ENCODE data around the gene OPN5.

Gene OPN5

DNA sequence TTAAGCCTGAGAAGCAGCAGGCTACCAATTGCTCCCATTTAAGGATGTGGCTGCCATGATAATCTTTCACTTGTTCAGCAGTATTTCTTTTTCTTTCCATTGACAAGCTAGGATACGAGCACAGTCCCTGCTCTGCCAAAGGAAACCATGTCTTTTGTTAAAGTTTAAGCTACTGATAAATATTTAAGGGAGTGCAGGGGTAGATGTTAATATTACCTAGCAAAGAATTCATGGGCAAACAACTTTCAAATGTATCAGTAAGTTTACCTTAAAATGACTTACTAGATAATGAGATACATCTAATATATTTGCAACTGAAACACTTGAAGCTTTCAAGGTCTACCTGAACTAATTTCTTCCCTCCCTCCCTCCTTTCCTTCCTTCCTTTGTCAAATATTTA, 77.3 kb downstream of the OPN5 start:
- DNase-seq (no peak), ATAC-seq (no peak)

DNA sequence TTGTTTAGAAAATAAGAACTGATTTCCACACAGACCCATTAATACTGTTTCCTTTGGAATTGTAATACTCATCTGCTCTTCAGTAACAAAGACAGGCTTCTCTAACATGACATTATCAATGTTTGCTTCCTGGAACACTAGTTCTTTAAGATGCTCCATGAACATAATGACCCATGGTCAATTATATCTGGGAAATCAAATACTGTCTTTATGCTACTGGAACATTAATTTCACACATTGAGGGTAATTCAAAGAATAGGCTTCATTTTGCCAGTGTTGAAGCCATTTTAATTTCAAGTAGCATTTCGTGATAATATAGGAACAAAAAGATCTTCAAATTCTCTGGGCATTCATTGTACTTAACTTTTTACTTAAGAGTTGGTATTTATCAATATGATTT, 80.9 kb downstream of the OPN5 start:
- ATAC-seq (no peak), DNase-seq (no peak)

DNA sequence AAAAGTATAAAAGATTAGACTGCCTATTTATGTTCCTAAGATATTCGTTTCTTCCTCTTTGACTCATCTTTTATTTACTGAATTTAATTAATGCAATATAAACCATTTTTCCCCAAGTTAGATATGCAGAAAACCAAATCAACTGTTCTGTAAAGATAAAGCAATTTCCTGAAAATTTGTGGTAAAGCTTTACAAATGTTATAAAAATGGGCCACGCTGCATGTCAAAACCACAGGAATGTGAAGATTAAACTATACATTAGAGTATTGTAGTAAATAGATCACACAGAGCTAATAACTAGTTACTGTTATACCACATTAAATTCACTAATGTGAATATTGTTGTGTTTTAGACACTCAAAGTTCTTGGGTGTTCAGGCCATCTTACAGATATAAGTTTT, 83.4 kb downstream of the OPN5 start:
- no peak for ATAC-seq

DNA sequence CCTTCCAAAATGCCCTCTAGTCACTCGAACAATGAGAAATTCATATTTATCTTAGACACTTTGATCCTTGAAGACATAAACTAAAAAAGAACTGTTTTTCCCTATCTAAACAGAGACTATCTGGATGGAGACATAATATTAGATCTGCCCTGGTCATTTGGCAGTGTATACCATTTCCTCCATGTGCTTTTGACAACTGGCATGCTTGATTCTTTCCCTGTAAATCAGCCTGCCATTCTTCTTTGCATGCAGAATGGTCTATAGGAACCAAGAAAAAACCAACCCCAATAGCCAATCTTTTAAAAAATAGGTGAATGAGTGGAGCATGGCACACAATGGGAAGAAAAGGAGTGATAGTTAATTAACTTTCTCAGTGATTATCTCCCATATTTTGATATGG, 93.8 kb downstream of the OPN5 start:
- ATAC-seq (no peak), DNase-seq (no peak)

More for the DNA sequence above, 83.4 kb downstream of the OPN5 start:
- DNase-seq, result no peak

All from stimulated activated naive CD8-positive, alpha-beta T cell treated with anti-CD3 and anti-CD28 coated beads, Interleukin-15, Interleukin-2, amounts not matched to agents 100 U/mL and 50 U/mL, for 24 hours (primary cell).